ENCODE data around the gene ACTR3.

ACTR3 gene

DNA sequence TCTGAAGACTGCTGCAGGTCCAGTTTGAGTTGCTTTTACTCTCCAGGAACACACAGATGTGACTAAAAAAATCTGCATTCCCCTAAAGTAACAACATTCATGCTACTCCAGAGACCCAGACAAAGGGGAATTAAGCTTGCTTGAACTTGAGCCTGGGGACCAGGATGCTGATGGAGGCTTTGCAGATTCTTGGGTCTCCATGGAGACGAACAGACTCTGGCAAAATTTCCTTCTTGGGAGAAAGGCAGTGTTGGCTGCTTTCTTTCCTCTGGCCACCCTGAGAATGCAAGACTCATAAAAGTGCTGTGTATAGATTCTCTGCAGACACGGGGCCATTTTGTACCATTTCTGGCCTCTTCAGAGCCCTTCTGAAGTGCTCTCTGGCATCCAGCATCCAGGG lies 112.0 kb downstream of the ACTR3 start:
- Histone ChIP-seq H3F3A (ENCODE audit: control insufficient read depth, insufficient read depth) (no peaks in the 10 kb centered on the region), H3K36me3 (ENCODE audit: control insufficient read depth, low read length) (no peaks in the 10 kb centered on the region), H3K27ac (ENCODE audit: low read depth, low read length) (no peak overlapping the region), H3K9me3 (ENCODE audit: control insufficient read depth, insufficient read depth, low read length) (no peaks in the 10 kb centered on the region), H4K20me1 (ENCODE audit: control insufficient read depth, insufficient read depth, low read depth, low read length) (no peaks in the 10 kb centered on the region), H3K4me1 (ENCODE audit: control insufficient read depth, low read length) (no peaks in the 10 kb centered on the region), H3K79me2 (ENCODE audit: control insufficient read depth, low read length) (no peaks in the 10 kb centered on the region), H3K9me2 (replicated peaks; ENCODE audit: control insufficient read depth, low read length) (no peaks in the 10 kb centered on the region), H3K4me2 (ENCODE audit: low read length) (no peak overlapping the region), H3K27me3 (ENCODE audit: control insufficient read depth, low read length) (peaks cover 4% of the 10 kb centered on the region), H3K4me3 (ENCODE audit: low read length) (no peak overlapping the region)
- TF ChIP-seq, protein P1, sequence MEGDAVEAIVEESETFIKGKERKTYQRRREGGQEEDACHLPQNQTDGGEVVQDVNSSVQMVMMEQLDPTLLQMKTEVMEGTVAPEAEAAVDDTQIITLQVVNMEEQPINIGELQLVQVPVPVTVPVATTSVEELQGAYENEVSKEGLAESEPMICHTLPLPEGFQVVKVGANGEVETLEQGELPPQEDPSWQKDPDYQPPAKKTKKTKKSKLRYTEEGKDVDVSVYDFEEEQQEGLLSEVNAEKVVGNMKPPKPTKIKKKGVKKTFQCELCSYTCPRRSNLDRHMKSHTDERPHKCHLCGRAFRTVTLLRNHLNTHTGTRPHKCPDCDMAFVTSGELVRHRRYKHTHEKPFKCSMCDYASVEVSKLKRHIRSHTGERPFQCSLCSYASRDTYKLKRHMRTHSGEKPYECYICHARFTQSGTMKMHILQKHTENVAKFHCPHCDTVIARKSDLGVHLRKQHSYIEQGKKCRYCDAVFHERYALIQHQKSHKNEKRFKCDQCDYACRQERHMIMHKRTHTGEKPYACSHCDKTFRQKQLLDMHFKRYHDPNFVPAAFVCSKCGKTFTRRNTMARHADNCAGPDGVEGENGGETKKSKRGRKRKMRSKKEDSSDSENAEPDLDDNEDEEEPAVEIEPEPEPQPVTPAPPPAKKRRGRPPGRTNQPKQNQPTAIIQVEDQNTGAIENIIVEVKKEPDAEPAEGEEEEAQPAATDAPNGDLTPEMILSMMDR (IDR thresholded peaks at IDR 0.05; ENCODE audit: low read depth, low read length, poor library complexity, severe bottlenecking), result no peak
- no peak for TF ChIP-seq EZH2phosphoT487 (IDR thresholded peaks at IDR 0.05; ENCODE audit: borderline replicate concordance, low read length)

DNA sequence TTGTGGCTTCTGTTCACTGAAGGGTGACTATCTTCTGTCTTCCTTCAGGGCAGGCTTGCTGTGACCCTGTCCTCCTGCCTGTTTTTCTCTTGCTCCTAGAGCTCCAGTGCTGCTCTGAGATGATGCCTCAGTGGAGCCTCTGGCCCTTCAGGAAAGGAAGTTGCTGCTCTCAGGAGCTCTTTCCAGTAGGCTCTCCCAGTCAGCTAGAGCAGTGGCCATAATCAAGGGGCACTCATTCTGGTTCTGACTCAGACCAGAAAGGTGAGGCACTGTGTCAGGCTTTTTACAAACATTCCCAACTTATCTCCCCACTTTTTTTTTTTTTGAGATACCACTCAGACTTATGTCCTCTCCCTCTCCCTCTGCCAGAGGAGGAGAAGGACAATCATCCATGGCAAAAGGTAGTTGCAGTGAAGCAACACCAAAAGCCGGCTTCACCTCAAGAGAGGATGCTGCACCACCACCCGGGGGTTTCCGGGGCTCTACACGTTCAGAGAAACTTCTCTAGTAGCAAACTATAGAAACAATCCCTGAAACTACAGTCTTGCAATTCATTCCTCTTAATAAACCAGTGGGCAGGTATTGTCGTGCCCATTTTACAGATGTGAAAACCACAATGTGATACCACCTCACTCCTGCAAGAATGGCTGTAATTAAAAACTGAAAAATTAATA lies 115.4 kb downstream of the ACTR3 start:
- TF ChIP-seq, protein P1 (IDR thresholded peaks at IDR 0.05; ENCODE audit: low read depth, low read length, poor library complexity, severe bottlenecking), result no peak
- TF ChIP-seq EZH2phosphoT487 (IDR thresholded peaks at IDR 0.05; ENCODE audit: borderline replicate concordance, low read length), result no peak
- Histone ChIP-seq H3K4me1 (ENCODE audit: control insufficient read depth, low read length) (no peaks in the 10 kb centered on the region), H3F3A (ENCODE audit: control insufficient read depth, insufficient read depth) (no peaks in the 10 kb centered on the region)

DNA sequence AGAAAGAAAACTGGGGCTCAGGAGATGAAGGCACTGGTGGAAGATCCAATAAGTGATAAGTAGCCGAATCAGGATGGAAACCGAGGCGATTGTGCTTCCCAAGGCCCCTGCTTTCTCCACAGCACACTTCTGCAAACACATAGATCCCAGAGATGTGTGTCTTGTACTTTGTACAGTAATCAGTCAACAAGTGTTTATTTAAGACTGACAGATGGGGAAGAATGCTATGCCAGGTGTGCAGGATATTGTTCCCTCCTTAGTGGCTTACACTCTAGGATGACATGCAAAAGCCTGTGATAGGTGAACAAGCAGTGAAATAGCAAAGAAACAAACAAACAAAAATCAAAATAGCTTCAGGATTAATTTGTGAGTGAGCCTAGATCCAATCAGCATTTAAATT lies 116.6 kb downstream of the ACTR3 start:
- Histone ChIP-seq H3K27ac (ENCODE audit: low read depth, low read length) (no peak overlapping the region), H3K79me2 (ENCODE audit: control insufficient read depth, low read length) (no peaks in the 10 kb centered on the region), H3F3A (ENCODE audit: control insufficient read depth, insufficient read depth) (no peaks in the 10 kb centered on the region), H3K9me3 (ENCODE audit: control insufficient read depth, insufficient read depth, low read length) (no peaks in the 10 kb centered on the region), H3K4me1 (ENCODE audit: control insufficient read depth, low read length) (no peaks in the 10 kb centered on the region), H3K27me3 (ENCODE audit: control insufficient read depth, low read length) (peaks cover 4% of the 10 kb centered on the region), H3K4me3 (ENCODE audit: low read length) (no peak overlapping the region), H3K9me2 (replicated peaks; ENCODE audit: control insufficient read depth, low read length) (no peaks in the 10 kb centered on the region), H3K36me3 (ENCODE audit: control insufficient read depth, low read length) (no peaks in the 10 kb centered on the region), H4K20me1 (ENCODE audit: control insufficient read depth, insufficient read depth, low read depth, low read length) (no peaks in the 10 kb centered on the region), H3K4me2 (ENCODE audit: low read length) (no peak overlapping the region)
- TF ChIP-seq, protein P1 (IDR thresholded peaks at IDR 0.05; ENCODE audit: low read depth, low read length, poor library complexity, severe bottlenecking), result no peak
- no peak for TF ChIP-seq EZH2phosphoT487 (IDR thresholded peaks at IDR 0.05; ENCODE audit: borderline replicate concordance, low read length)

More for the DNA sequence above, 115.4 kb downstream of the ACTR3 start:
- no peak overlapping the region for H3K27ac ChIP-seq (ENCODE audit: low read depth, low read length)
- H3K4me3 ChIP-seq (ENCODE audit: low read length), result no peak overlapping the region
- H3K79me2 ChIP-seq (ENCODE audit: control insufficient read depth, low read length), result no peaks in the 10 kb centered on the region
- H3K36me3 ChIP-seq (ENCODE audit: control insufficient read depth, low read length), result no peaks in the 10 kb centered on the region
- no peaks in the 10 kb centered on the region for H3K9me2 ChIP-seq (replicated peaks; ENCODE audit: control insufficient read depth, low read length)
- peaks cover 4% of the 10 kb centered on the region for H3K27me3 ChIP-seq (ENCODE audit: control insufficient read depth, low read length)
- no peaks in the 10 kb centered on the region for H3K9me3 ChIP-seq (ENCODE audit: control insufficient read depth, insufficient read depth, low read length)
- no peaks in the 10 kb centered on the region for H4K20me1 ChIP-seq (ENCODE audit: control insufficient read depth, insufficient read depth, low read depth, low read length)
- no peak overlapping the region for H3K4me2 ChIP-seq (ENCODE audit: low read length)
